Gastroesophageal sphincter (tissue), 4 donors: ENCODE measurements around the gene CES3. TPM values are rescaled to one million over a fixed set of nuclear protein-coding genes. Genes with fewer than 3 reads are reported as not detected.

Source experiments
- ATAC-seq: fragments of 150-250 bp; one replicate; pipeline ENCODE4 v1.9.1; 2016; ENCODE audit warnings: mild to moderate bottlenecking, moderate library complexity
- H3K27ac ChIP-seq, 4 donors: fragments of 200-600 bp; sonication (generic) in 3 of 4; 1 replicate in 3 of 4; 2 replicates in 1 of 4; pipeline ENCODE4 v1.5.1; 2016 to 2019
- H3K27me3 ChIP-seq: fragments of 200-600 bp; sonication (generic); one replicate; pipeline ENCODE4 v1.5.1; 2019
- H3K36me3 ChIP-seq, 2 donors: fragments of 200-600 bp; sonication (generic); one replicate each; pipeline ENCODE4 v1.5.1; 2019; ENCODE audit warnings: control low read depth in 1 of 2
- H3K4me1 ChIP-seq, 3 donors: fragments of 200-600 bp; sonication (generic); 1 replicate in 2 of 3; 2 replicates in 1 of 3; pipeline ENCODE4 v1.5.1; 2016 to 2019; ENCODE audit warnings: control low read depth in 2 of 3
- H3K4me3 ChIP-seq, 2 donors: fragments of 200-600 bp; sonication (generic); one replicate each; pipeline ENCODE4 v1.5.1; 2019; ENCODE audit warnings: mild to moderate bottlenecking in 1 of 2, moderate library complexity in 1 of 2
- H3K9me3 ChIP-seq, 3 donors: fragments of 200-600 bp; sonication (generic); one replicate each; pipeline ENCODE4 v1.5.1; 2017 to 2019; ENCODE audit warnings: control low read depth in 2 of 3
- CTCF ChIP-seq, 4 experiments: fragments of 200-600 bp in 2 of 4; fragments of 450-650 bp in 2 of 4; sonication (generic) in 1 of 4; IDR thresholded peaks; one replicate each; pipeline ENCODE4 v1.5.1; 2017 to 2019; ENCODE audit warnings: antibody characterized with exemption in 4 of 4, mild to moderate bottlenecking in 2 of 4, moderate library complexity in 2 of 4
- EP300 ChIP-seq: sonication (generic); formaldehyde crosslinking; IDR thresholded peaks from one replicate; pipeline ENCODE4 v1.6.1; 2017; ENCODE audit warnings: antibody characterized with exemption, mild to moderate bottlenecking
- POLR2A ChIP-seq, 2 donors: fragments of 450-650 bp; IDR thresholded peaks; one replicate each; pipeline ENCODE4 v1.6.1; 2017; ENCODE audit warnings: antibody characterized with exemption in 2 of 2, mild to moderate bottlenecking in 2 of 2, moderate library complexity in 1 of 2
- POLR2AphosphoS5 ChIP-seq: sonication (generic); formaldehyde crosslinking; IDR thresholded peaks from one replicate; pipeline ENCODE4 v1.6.1; 2017; ENCODE audit warnings: antibody characterized with exemption
- WGBS, 2 donors: methylation state at CpG; one replicate each; pipeline ENCODE4 v1.1.5; 2018; ENCODE audit warnings: low coverage in 1 of 2; 5-methylcytosine and 5-hydroxymethylcytosine counted together
- total RNA-seq, 4 donors: library from RNA; depleted of rRNA; stranded (reverse); fragments of >200 nt; gene quantifications; one replicate each; pipeline ENCODE4 v1.1.0, GENCODE V29; 2016

Gene CES3
- total RNA-seq, 4 donors from 2014 or later, result 0.13 to 0.49 (median 0.39) TPM; not detected in 1

- WGBS, 2 donors, result 0 to 31% methylated on average over 1 to 12 of the region's 44 CpGs
- Histone ChIP-seq H3K27ac (peak within 1 kb of the TSS; percentile 88 to 98 (median 97)), H3K36me3 (peaks cover 0 to 57% of the 10 kb centered on the region in 2 donors), H3K4me1 (peaks cover 5 to 54% (median 29%) of the 10 kb centered on the region in 3 donors), H3K4me3 (peak within 1 kb of the TSS; percentile 97), H3K9me3 (no peaks in the 10 kb centered on the region), H3K27me3 (no peaks in the 10 kb centered on the region)
- no peak for TF ChIP-seq CTCF (IDR thresholded peaks at IDR 0.05)
- TF ChIP-seq EP300, result no peak
- TF ChIP-seq POLR2A (IDR thresholded peaks at IDR 0.05), result no peak
- no peak for TF ChIP-seq POLR2AphosphoS5
- ATAC-seq, result peak; percentile 45
Measured at GRCh38 chr16:66935314-66936011, 25.6 kb upstream of the CES3 start, which contains the start of gene CES2. Gene CES2, plus strand, starts transcription at chr16:66935516. Its CDS starts 120 bp downstream, at chr16:66935636.

GRCh38 chr16:66936462-66936861, 24.6 kb upstream of the CES3 start:
- Histone ChIP-seq H3K27ac (peak overlapping the region in 1 of 4 donors; percentile 97), H3K4me1 (peaks cover 5 to 54% (median 29%) of the 10 kb centered on the region in 3 donors), H3K27me3 (no peaks in the 10 kb centered on the region), H3K36me3 (peaks cover 0 to 64% of the 10 kb centered on the region in 2 donors), H3K4me3 (peak overlapping the region in 1 of 2 donors; percentile 97), H3K9me3 (no peaks in the 10 kb centered on the region)
- no peak for TF ChIP-seq CTCF (IDR thresholded peaks at IDR 0.05)
- no peak for TF ChIP-seq POLR2A (IDR thresholded peaks at IDR 0.05)
- no peak for TF ChIP-seq EP300
- 68% methylated on average over 5 of the region's 6 CpGs; no CpG with 5 or more reads in 1 of the 2 donors for WGBS, 2 donors
- ATAC-seq, result no peak

GRCh38 chr16:66936889-66937554, 24.0 kb upstream of the CES3 start:
- no peaks in the 10 kb centered on the region for H3K9me3 ChIP-seq
- no peaks in the 10 kb centered on the region for H3K27me3 ChIP-seq
- TF ChIP-seq EP300 (no peak), POLR2A (IDR thresholded peaks at IDR 0.05) (no peak), POLR2AphosphoS5 (no peak), CTCF (IDR thresholded peaks at IDR 0.05) (no peak)
- WGBS, 2 donors, result 90 to 91% methylated on average over 4 of the region's 4 CpGs
- H3K27ac ChIP-seq, result no peak overlapping the region
- peaks cover 5 to 50% (median 29%) of the 10 kb centered on the region in 3 donors for H3K4me1 ChIP-seq
- H3K4me3 ChIP-seq, result no peak overlapping the region
- H3K36me3 ChIP-seq, result peaks cover 0 to 64% of the 10 kb centered on the region in 2 donors
- no peak for ATAC-seq

- H3K27ac ChIP-seq, result no peak overlapping the region
- H3K4me1 ChIP-seq, result peaks cover 5 to 42% (median 25%) of the 10 kb centered on the region in 3 donors
- no peaks in the 10 kb centered on the region for H3K9me3 ChIP-seq
- WGBS, 2 donors, result 100% methylated on average over 1 of the region's 10 CpGs; no CpG with 5 or more reads in 1 of the 2 donors
- no peak overlapping the region for H3K4me3 ChIP-seq
- H3K36me3 ChIP-seq, result peaks cover 0 to 64% of the 10 kb centered on the region in 2 donors
- no peak for ATAC-seq
- no peak for TF ChIP-seq POLR2A (IDR thresholded peaks at IDR 0.05)
- TF ChIP-seq CTCF (IDR thresholded peaks at IDR 0.05), result no peak
- TF ChIP-seq EP300, result no peak
- no peak for TF ChIP-seq POLR2AphosphoS5
- no peaks in the 10 kb centered on the region for H3K27me3 ChIP-seq
Measured at GRCh38 chr16:66937725-66938337, 23.2 kb upstream of the CES3 start.
